Astrocyte (in vitro differentiated cells and primary cell): ENCODE results near the gene ARF3. TPM values are rescaled to one million over a fixed set of nuclear protein-coding genes. Genes with fewer than 3 reads are reported as not detected.

Experiments
- DNase-seq: peaks from one replicate; pipeline ENCODE4 v3.0.0-alpha.2; 2010; ENCODE audit warnings: low read depth
- FAIRE-seq: peaks from 2 replicates; lab custom pipeline; 2011; peaks lifted over from hg19 to GRCh38; lab: Jason Lieb, UNC
- H2AFZ ChIP-seq: 2 replicates; pipeline ENCODE4 v1.6.0; 2012; ENCODE audit warnings: low read depth, low read length, inconsistent platforms
- H3K27ac ChIP-seq: 2 replicates; pipeline ENCODE4 v1.5.1; 2011; ENCODE audit warnings: low read depth, low read length, inconsistent platforms
- H3K27me3 ChIP-seq: 2 replicates; pipeline ENCODE4 v1.6.0; 2011; ENCODE audit warnings: low read length, inconsistent platforms; ENCODE audit not compliant: insufficient read depth
- H3K36me3 ChIP-seq: 2 replicates; pipeline ENCODE4 v1.5.1; 2011; ENCODE audit warnings: low read length, inconsistent platforms; ENCODE audit not compliant: insufficient read depth
- H3K4me1 ChIP-seq: 2 replicates; pipeline ENCODE4 v1.5.1; 2011; ENCODE audit warnings: low read length, inconsistent platforms; ENCODE audit not compliant: insufficient read depth
- H3K4me2 ChIP-seq: 2 replicates; pipeline ENCODE4 v1.6.0; 2012; ENCODE audit warnings: low read length, inconsistent platforms
- H3K4me3 ChIP-seq: 2 replicates; pipeline ENCODE4 v1.5.1; 2011; ENCODE audit warnings: low read depth, mild to moderate bottlenecking, low read length, inconsistent platforms; ENCODE audit not compliant: insufficient read depth
- H3K79me2 ChIP-seq: 2 replicates; pipeline ENCODE4 v1.6.0; 2012; ENCODE audit warnings: mild to moderate bottlenecking, low read length, inconsistent platforms; ENCODE audit not compliant: insufficient read depth
- H3K9ac ChIP-seq: 2 replicates; pipeline ENCODE4 v1.6.0; 2012; ENCODE audit warnings: mild to moderate bottlenecking, low read length, inconsistent platforms
- H3K9me3 ChIP-seq: 2 replicates; pipeline ENCODE4 v1.5.1; 2012; ENCODE audit warnings: low read depth, mild to moderate bottlenecking, low read length, inconsistent platforms; ENCODE audit not compliant: insufficient read depth
- H4K20me1 ChIP-seq: 2 replicates; pipeline ENCODE4 v1.6.0; 2012; ENCODE audit warnings: low read length, inconsistent platforms; ENCODE audit not compliant: insufficient read depth
- H3K27ac Mint-ChIP-seq: one replicate; pipeline ENCODE4 v1.8.0; 2021; ENCODE audit warnings: mild to moderate bottlenecking, mixed read lengths; ENCODE audit not compliant: unreplicated experiment
- H3K27me3 Mint-ChIP-seq: one replicate; pipeline ENCODE4 v1.8.0; 2021; ENCODE audit warnings: low read depth, mixed read lengths; ENCODE audit not compliant: unreplicated experiment
- H3K36me3 Mint-ChIP-seq: one replicate; pipeline ENCODE4 v1.8.0; 2021; ENCODE audit warnings: low read depth, mixed read lengths; ENCODE audit not compliant: unreplicated experiment
- H3K4me1 Mint-ChIP-seq: one replicate; pipeline ENCODE4 v1.8.0; 2021; ENCODE audit warnings: low read depth, mixed read lengths; ENCODE audit not compliant: unreplicated experiment
- H3K4me3 Mint-ChIP-seq: one replicate; pipeline ENCODE4 v1.8.0; 2021; ENCODE audit warnings: mild to moderate bottlenecking, moderate library complexity, mixed read lengths; ENCODE audit not compliant: unreplicated experiment
- H3K9me3 Mint-ChIP-seq: one replicate; pipeline ENCODE4 v1.8.0; 2021; ENCODE audit warnings: mild to moderate bottlenecking, mixed read lengths; ENCODE audit not compliant: unreplicated experiment
- EZH2 ChIP-seq: IDR thresholded peaks from 2 replicates; pipeline ENCODE4 v1.6.1; 2012; ENCODE audit warnings: mild to moderate bottlenecking, low read length, inconsistent platforms; ENCODE audit not compliant: insufficient read depth
- total RNA-seq: library from RNA; stranded (reverse); gene quantifications from 2 replicates; pipeline ENCODE4 v1.2.1, GENCODE V29; 2021
- TF ChIP-seq, protein P1 (sequence below): IDR thresholded peaks from 2 replicates; pipeline ENCODE4 v1.5.1; 2011; ENCODE audit warnings: low read depth, mild to moderate bottlenecking, inconsistent platforms, low read length, moderate library complexity; ENCODE audit not compliant: insufficient read depth

The ARF3 gene
- total RNA-seq, 1 donor from 2014 or later: 229 TPM

DNA sequence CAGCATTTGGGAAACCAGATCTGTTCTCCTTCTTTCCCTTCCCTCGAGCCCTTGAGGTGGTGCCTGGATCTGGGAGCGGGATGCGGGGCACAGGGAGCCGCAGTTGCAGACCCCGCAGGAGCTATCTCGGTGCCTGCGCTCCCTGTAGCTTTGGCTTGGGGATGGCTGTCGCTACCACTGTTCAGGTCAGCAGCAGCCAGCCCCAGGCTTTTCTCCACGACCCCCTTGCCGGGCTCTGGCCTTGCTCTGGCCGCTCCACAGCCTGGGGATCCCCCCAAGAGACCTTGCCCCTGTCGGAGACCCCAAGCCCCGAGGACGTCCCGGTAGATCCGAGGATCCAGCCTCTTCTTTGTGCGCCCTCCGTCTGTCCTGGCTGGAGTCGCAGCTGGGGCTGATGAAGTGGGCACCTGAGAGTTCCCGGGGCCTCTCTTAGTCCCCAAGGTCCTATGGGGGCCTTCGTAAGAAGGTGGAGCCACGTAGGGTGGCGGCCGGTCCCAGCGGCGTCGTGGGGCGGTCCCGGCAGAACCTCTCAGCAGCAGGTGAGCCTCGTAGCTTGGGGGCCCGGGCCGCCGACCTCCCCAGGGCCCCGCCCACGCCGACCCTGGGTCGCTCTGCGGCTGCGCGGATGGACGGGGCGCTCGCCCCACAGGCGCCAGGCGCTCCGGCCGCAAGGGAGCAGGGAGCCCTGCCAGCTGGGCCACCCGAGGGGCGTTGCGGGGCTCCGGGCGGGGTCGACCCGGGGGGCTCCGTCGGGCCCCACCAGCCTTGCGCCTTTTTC is 40.6 kb upstream of the ARF3 start:
- Histone ChIP-seq H3K9me3 (no peaks in the 10 kb centered on the region), H3K27ac (no peak overlapping the region), H2AFZ (peak overlapping the region; percentile 23), H3K4me3 (peak overlapping the region; percentile 33), H3K4me2 (peak overlapping the region; percentile 82), H3K79me2 (no peaks in the 10 kb centered on the region), H4K20me1 (peaks cover 24% of the 10 kb centered on the region), H3K27me3 (peaks cover 27% of the 10 kb centered on the region), H3K36me3 (peaks cover 10% of the 10 kb centered on the region), H3K4me1 (peaks cover 44% of the 10 kb centered on the region), H3K9ac (no peak overlapping the region)
- Mint-ChIP-seq H3K4me1 (peaks cover 10% of the 10 kb centered on the region), H3K36me3 (peaks cover 11% of the 10 kb centered on the region), H3K27me3 (peaks cover 40% of the 10 kb centered on the region), H3K9me3 (peaks cover 1% of the 10 kb centered on the region), H3K4me3 (no peak overlapping the region), H3K27ac (no peak overlapping the region)
- TF ChIP-seq, protein P1, sequence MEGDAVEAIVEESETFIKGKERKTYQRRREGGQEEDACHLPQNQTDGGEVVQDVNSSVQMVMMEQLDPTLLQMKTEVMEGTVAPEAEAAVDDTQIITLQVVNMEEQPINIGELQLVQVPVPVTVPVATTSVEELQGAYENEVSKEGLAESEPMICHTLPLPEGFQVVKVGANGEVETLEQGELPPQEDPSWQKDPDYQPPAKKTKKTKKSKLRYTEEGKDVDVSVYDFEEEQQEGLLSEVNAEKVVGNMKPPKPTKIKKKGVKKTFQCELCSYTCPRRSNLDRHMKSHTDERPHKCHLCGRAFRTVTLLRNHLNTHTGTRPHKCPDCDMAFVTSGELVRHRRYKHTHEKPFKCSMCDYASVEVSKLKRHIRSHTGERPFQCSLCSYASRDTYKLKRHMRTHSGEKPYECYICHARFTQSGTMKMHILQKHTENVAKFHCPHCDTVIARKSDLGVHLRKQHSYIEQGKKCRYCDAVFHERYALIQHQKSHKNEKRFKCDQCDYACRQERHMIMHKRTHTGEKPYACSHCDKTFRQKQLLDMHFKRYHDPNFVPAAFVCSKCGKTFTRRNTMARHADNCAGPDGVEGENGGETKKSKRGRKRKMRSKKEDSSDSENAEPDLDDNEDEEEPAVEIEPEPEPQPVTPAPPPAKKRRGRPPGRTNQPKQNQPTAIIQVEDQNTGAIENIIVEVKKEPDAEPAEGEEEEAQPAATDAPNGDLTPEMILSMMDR: no peak
- TF ChIP-seq EZH2: peak; percentile 92
- DNase-seq: no peak
- no peak for FAIRE-seq

DNA sequence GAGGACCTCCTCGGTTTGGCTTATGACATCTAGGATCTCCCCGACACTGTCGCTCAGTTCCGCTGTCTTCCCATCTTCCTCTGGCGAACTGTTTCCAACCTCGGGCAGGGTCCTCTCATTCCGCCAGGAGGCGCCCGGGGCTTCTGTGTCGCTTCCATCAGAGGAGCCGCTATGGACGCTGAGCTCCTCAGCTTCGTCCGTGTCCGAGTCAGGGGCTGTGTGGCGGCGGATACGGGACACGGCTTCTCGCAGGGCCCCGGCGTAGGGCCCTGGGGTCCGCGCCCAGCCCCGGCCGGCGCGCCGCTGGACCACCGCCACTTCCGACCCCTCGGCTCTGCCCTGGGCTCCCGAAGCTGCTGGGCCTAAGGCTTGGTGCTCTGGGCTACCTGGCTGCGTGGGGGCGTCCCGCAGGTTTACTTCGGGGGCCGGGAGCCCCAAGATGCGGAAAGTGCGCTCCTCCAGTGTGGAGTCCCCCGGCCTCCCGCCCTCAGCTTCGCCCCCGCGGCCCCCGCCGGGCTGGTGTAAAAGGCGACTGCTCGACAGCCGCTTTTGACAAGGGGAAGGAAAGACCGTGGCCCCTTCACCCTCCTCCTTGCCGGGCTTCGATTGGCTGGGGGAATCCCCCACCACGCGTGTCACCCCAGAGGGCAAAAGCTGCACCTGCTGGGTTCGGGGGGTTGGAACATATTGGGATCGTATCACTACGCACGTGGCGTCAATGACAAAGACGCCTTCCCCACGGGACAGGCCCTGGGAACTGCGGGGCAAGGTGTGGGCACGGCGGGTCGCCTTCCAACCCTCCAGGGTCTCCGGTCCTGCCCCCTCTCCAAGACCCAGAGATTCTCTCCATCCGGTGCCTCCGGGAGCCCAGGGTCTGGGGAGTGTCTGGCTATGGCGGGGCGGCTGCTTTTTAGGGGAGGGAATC is 39.8 kb upstream of the ARF3 start:
- DNase-seq (peak; percentile 37), FAIRE-seq (no peak)
- H3K27me3 Mint-ChIP-seq: peaks cover 36% of the 10 kb centered on the region
- Histone ChIP-seq H3K27me3 (peaks cover 29% of the 10 kb centered on the region), H4K20me1 (peaks cover 22% of the 10 kb centered on the region), H3K27ac (no peak overlapping the region), H3K79me2 (no peaks in the 10 kb centered on the region), H3K4me1 (peaks cover 44% of the 10 kb centered on the region), H2AFZ (peak overlapping the region; percentile 62), H3K9ac (peak overlapping the region; percentile 49), H3K4me3 (peak overlapping the region; percentile 38), H3K9me3 (no peaks in the 10 kb centered on the region), H3K36me3 (peaks cover 5% of the 10 kb centered on the region), H3K4me2 (peak overlapping the region; percentile 82)
- peaks cover 10% of the 10 kb centered on the region for H3K4me1 Mint-ChIP-seq
- TF ChIP-seq EZH2: peak; percentile 90
- TF ChIP-seq, protein P1: peak; percentile 51
- peaks cover 6% of the 10 kb centered on the region for H3K36me3 Mint-ChIP-seq
- H3K27ac Mint-ChIP-seq: no peak overlapping the region
- no peak overlapping the region for H3K4me3 Mint-ChIP-seq
- H3K9me3 Mint-ChIP-seq: peaks cover 1% of the 10 kb centered on the region
